ENCODE results near the gene ANG.
"Not testable (repeated sequence)": the region's sequence is repeated elsewhere in the genome, so short reads cannot be mapped to it uniquely, and the experiment has no call there.

GRCh38 chr14:20642755-20643154 is 45.8 kb upstream of the ANG start:
- TF ChIP-seq CTCF (IDR thresholded peaks at IDR 0.05); TEAD4 (IDR thresholded peaks at IDR 0.05; ENCODE audit: borderline replicate concordance, insufficient read depth): not testable (repeated sequence)

All from SK-N-SH (cell line).